Urinary bladder (tissue), 4 donors: ENCODE measurements around the gene PPP2R2C. TPM values are rescaled to one million over a fixed set of nuclear protein-coding genes. Genes with fewer than 3 reads are reported as not detected.

Experiments
- DNase-seq: peaks from one replicate; pipeline ENCODE4 v3.0.0-alpha.2; 2015; ENCODE audit errors: extremely low spot score
- H3K27ac ChIP-seq: one replicate; pipeline ENCODE4 v1.5.1; 2013; ENCODE audit warnings: low read depth, mild to moderate bottlenecking, moderate library complexity
- H3K36me3 ChIP-seq: one replicate; pipeline ENCODE4 v1.6.1; 2013; ENCODE audit warnings: mild to moderate bottlenecking, moderate library complexity; ENCODE audit not compliant: insufficient read depth
- H3K4me1 ChIP-seq: one replicate; pipeline ENCODE4 v1.6.1; 2013; ENCODE audit warnings: mild to moderate bottlenecking, moderate library complexity; ENCODE audit not compliant: insufficient read depth
- H3K4me3 ChIP-seq: one replicate; pipeline ENCODE4 v1.5.1; 2013; ENCODE audit warnings: low read depth, low read length
- WGBS: extraction: QIAGEN DNeasy Blood & Tissue Kit; methylation state at CpG from one replicate; pipeline ENCODE4 v1.1.7; 2013; 5-methylcytosine and 5-hydroxymethylcytosine counted together
- polyA plus RNA-seq: library from polyadenylated mRNA; stranded (reverse); fragments of 200-250 nt; gene quantifications from one replicate; pipeline ENCODE4 v1.2.3, GENCODE V29; 2013
- total RNA-seq: library from RNA; depleted of rRNA; stranded (reverse); fragments of >200 nt; gene quantifications from one replicate; pipeline ENCODE4 v1.2.3, GENCODE V29; 2014
- donor health status: healthy with polysubstance abuse.
- donor health status: healthy.

PPP2R2C gene
- total and polyA plus RNA-seq, 2 donors = 0.94 to 3.0 TPM

- no peak overlapping the region for H3K27ac ChIP-seq
- H3K4me3 ChIP-seq = no peak overlapping the region
- DNase-seq = no peak
- 72% methylated on average over 17 of the region's 17 CpGs for WGBS
- H3K4me1 ChIP-seq = no peaks in the 10 kb centered on the region
- no peaks in the 10 kb centered on the region for H3K36me3 ChIP-seq
These were observed 124.8 kb downstream of the PPP2R2C start for GRCh38 chr4:6347511-6348045.

- Histone ChIP-seq H3K4me3 (no peak overlapping the region), H3K36me3 (no peaks in the 10 kb centered on the region), H3K4me1 (no peaks in the 10 kb centered on the region), H3K27ac (no peak overlapping the region)
- WGBS = 80% methylated on average over 16 of the region's 16 CpGs
- no peak for DNase-seq
These were observed 125.9 kb downstream of the PPP2R2C start for GRCh38 chr4:6346373-6347110.

GRCh38 chr4:6345866-6346265, 126.5 kb downstream of the PPP2R2C start:
- no peaks in the 10 kb centered on the region for H3K4me1 ChIP-seq
- no peak overlapping the region for H3K27ac ChIP-seq
- 83% methylated on average over 13 of the region's 13 CpGs for WGBS
- no peak for DNase-seq
- H3K4me3 ChIP-seq = no peak overlapping the region
- no peaks in the 10 kb centered on the region for H3K36me3 ChIP-seq

DNA sequence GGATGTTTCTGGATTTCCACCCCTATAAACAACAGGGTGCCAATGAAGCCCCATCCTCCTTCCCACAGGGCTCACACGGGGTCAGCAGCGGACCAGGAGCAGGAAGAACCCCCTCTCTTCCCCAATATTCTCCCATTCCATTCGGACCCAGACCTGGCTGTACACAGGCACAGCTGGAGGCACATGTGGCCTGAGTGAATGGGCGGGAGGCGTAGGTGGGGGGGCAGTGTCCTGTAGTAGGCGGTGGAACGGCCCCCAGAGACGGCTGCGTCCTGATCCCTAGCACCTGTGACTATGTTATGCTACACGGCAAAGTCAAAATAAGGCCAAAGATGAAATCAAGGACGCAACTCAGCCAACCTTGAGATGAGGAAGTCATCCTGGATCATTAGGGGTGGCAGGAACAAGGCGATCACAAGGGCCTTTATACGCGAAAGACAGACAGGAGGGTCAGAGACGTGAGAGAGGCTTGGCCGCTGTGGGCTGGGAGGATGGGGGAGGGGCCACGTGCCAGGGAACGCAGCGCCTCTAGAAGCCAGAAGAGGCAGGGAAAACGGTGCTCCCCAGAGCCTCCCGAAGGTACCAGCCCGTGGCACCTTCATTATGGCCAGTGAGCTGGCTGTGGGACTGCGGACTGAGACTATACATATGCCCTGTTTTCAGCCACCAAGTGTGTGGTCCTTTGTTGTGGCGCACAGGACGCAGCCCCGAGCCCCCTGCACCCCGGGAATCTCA, 127.2 kb downstream of the PPP2R2C start:
- H3K4me1 ChIP-seq = no peaks in the 10 kb centered on the region
- no peak overlapping the region for H3K27ac ChIP-seq
- no peaks in the 10 kb centered on the region for H3K36me3 ChIP-seq
- H3K4me3 ChIP-seq = no peak overlapping the region
- WGBS = 75% methylated on average over 27 of the region's 27 CpGs
- no peak for DNase-seq

DNA sequence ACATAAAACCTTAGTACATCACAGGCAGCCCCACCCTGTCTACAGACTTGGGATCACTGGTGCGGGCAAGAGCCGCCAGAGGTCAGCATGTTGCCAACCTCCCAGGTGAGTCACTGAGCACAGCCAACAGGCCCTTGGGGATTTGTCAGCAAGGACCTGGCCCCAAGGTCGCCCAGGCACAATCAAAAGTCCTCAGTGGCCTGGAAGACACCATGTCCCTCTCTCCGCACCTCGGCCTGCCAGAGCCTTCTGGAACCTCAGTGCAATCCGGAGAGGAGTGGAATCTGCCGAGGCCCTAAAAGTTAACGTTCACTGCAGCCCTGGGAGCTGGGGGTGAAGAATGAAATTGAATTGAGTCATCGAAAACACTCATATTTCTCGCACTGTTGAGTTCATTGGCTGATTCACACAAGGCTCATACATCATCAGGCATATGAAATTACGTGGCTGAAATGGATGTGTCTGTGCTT, 128.4 kb downstream of the PPP2R2C start:
- WGBS = 68% methylated on average over 11 of the region's 11 CpGs
- H3K36me3 ChIP-seq = no peaks in the 10 kb centered on the region
- H3K4me1 ChIP-seq = no peaks in the 10 kb centered on the region
- no peak for DNase-seq
- no peak overlapping the region for H3K27ac ChIP-seq
- no peak overlapping the region for H3K4me3 ChIP-seq

GRCh38 chr4:6342530-6343293, 129.7 kb downstream of the PPP2R2C start:
- Histone ChIP-seq H3K36me3 (no peaks in the 10 kb centered on the region), H3K4me3 (no peak overlapping the region), H3K4me1 (no peaks in the 10 kb centered on the region), H3K27ac (no peak overlapping the region)
- 61% methylated on average over 23 of the region's 23 CpGs for WGBS
- no peak for DNase-seq

DNA sequence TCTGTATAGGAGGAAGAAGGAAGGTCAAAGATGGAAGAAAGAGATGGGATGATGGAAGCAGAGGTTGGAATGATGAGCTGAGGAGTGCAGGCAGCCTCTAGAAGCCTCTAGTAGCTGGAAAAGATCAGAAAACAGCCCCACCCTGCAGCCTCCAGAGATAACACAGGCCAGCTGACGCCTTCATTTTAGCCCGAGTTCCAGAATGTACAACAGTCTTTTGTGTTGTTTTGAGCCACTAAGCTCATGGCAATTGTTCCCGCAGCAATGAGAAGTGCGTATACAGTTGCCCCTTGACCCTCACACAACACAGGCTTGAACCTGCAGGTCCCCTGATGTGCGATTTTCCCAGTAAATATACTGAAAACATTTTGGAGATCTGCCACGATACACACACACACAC, 130.7 kb downstream of the PPP2R2C start:
- Histone ChIP-seq H3K36me3 (no peaks in the 10 kb centered on the region), H3K4me1 (no peaks in the 10 kb centered on the region), H3K4me3 (no peak overlapping the region), H3K27ac (no peak overlapping the region)
- WGBS = 57% methylated on average over 6 of the region's 6 CpGs
- no peak for DNase-seq

- H3K4me1 ChIP-seq = no peaks in the 10 kb centered on the region
- whole genome bisulfite sequencing = 60% methylated on average over 9 of the region's 9 CpGs
- no peak for DNase-seq
These were observed 131.9 kb downstream of the PPP2R2C start for GRCh38 chr4:6340446-6341015.

DNA sequence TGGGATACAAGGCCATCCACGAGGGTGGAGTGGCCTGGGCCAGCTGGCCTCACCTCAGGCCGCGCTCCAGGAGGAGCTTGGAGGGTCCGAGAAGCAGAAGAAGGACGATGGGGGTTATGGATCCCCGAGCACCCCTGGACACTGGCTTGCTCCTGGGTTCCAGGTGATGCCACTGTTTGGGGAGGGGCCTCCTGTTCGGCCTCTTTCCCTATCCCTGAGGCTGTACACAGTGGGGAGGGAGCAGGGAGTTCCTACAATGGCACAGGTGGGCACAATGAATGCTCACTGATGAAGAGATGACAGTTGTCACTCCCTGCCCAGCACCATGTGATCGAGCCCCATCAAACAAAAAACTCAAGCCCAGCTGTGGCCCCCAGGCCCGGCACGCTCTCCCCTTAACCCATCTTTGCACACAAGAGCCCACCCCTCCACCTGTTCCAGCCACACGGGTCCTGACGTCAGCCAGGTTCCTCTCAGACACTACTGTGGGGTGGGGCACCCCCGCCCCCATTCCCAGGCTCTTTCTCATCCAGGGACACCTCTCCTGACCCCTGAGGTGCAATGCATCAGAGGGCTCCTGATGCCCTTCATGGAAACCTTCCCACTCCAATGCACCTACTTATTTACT, 132.5 kb downstream of the PPP2R2C start:
- 79% methylated on average over 13 of the region's 13 CpGs for WGBS
- no peak overlapping the region for H3K4me3 ChIP-seq
- H3K4me1 ChIP-seq = no peaks in the 10 kb centered on the region
- no peak overlapping the region for H3K27ac ChIP-seq
- no peak for DNase-seq
- no peaks in the 10 kb centered on the region for H3K36me3 ChIP-seq

More at GRCh38 chr4:6340446-6341015, 131.9 kb downstream of the PPP2R2C start:
- Histone ChIP-seq H3K36me3 (no peaks in the 10 kb centered on the region), H3K27ac (no peak overlapping the region), H3K4me3 (no peak overlapping the region)

- DNase-seq = no peak
- no peak overlapping the region for H3K4me3 ChIP-seq
- no peak overlapping the region for H3K27ac ChIP-seq
- no peaks in the 10 kb centered on the region for H3K36me3 ChIP-seq
- 59% methylated on average over 12 of the region's 12 CpGs for WGBS
- no peaks in the 10 kb centered on the region for H3K4me1 ChIP-seq
These were observed 133.2 kb downstream of the PPP2R2C start for GRCh38 chr4:6338951-6339817.

DNA sequence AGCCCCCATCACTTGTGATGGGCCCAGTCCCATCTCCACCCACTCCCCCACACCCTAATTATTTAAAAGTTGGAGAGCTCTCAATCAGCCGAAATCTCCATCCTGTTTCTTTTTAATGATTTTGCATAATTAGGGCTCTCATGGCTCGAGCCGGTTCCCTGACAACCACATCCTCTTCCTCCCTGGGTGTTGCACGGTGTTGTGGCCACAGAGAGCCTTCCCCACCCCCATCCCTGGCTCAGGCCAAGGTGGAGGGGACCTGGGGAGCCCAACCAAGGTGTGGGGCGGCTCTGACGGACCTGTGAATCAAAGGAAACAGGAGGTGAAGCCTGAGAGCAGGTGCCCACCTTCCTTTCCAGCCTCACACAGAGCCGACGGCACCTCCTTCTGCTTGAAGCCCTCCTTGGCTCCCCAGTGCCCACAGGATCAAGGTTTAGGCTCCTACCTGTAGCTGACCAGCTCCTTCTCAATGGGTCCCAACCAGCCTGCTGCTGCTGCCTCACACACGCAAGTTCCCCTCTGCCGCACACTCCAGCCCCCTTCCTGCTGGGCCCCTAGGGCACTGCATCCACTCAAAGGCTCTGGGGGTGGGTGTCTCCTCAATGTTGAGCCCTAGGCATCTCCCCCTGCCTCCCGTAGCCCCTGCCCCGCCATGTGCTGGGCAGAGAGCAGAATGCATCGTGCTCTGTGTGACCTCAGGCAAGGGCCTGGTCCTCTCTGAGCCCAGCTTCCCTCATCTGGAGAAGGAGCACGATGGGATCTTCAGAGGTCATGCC, 134.1 kb downstream of the PPP2R2C start:
- no peak overlapping the region for H3K27ac ChIP-seq
- no peak overlapping the region for H3K4me3 ChIP-seq
- no peak for DNase-seq
- WGBS = 53% methylated on average over 14 of the region's 14 CpGs
- no peaks in the 10 kb centered on the region for H3K4me1 ChIP-seq
- no peaks in the 10 kb centered on the region for H3K36me3 ChIP-seq
